Stimulated activated CD4-positive, alpha-beta T cell treated with anti-CD3 and anti-CD28 coated beads, Interleukin-15, amount 100 ng/mL, for 1 hour (primary cell): ENCODE results near the gene THADA.
A peak's percentile ranks its signal among the peaks of the same experiment; 100 is the strongest.
"Not testable (repeated sequence)": the region's sequence is repeated elsewhere in the genome, so short reads cannot be mapped to it uniquely, and the experiment has no call there.

Experiments used
- DNase-seq, 2 donors: peaks; one replicate each; pipeline ENCODE4 v3.0.0-alpha.2; 2020; ENCODE audit warnings: low read depth in 1 of 2, low spot score in 1 of 2

THADA gene

GRCh38 chr2:43595603-43596412 lies at the start of gene THADA:
Gene THADA, minus strand, starts transcription at chr2:43596038. Its CDS starts 3,646 bp downstream, at chr2:43592392.
- DNase-seq = peak; percentile 88 to 89

- no peak for DNase-seq
Observed at GRCh38 chr2:43643680-43644079, 47.8 kb upstream of the THADA start.

GRCh38 chr2:43642363-43642762 lies 46.5 kb upstream of the THADA start:
- no peak for DNase-seq

- peak; percentile 71 to 86 for DNase-seq
Observed at GRCh38 chr2:43637030-43637803, 41.4 kb upstream of the THADA start, which contains the start of gene PLEKHH2. Gene PLEKHH2, plus strand, starts transcription at chr2:43637260. Its CDS starts 7,414 bp downstream, at chr2:43644674.

GRCh38 chr2:43636621-43637020 lies 40.8 kb upstream of the THADA start:
- no peak for DNase-seq

GRCh38 chr2:43636153-43636552 lies 40.3 kb upstream of the THADA start:
- not testable (repeated sequence) for DNase-seq

GRCh38 chr2:43634604-43635306 lies 38.9 kb upstream of the THADA start:
- no peak for DNase-seq

GRCh38 chr2:43631618-43632317 lies 35.9 kb upstream of the THADA start:
- DNase-seq = no peak

GRCh38 chr2:43622931-43623451 lies 27.2 kb upstream of the THADA start:
- DNase-seq = no peak

- no peak for DNase-seq
Observed at GRCh38 chr2:43619511-43619910, 23.7 kb upstream of the THADA start.

- DNase-seq = no peak
Observed at GRCh38 chr2:43616967-43617680, 21.3 kb upstream of the THADA start.

GRCh38 chr2:43612944-43613343 lies 17.1 kb upstream of the THADA start:
- DNase-seq = no peak

- DNase-seq = peak; percentile 38 to 52
Observed at GRCh38 chr2:43611987-43612894, 16.4 kb upstream of the THADA start.

- no peak for DNase-seq
Observed at GRCh38 chr2:43610361-43610760, 14.5 kb upstream of the THADA start.

GRCh38 chr2:43609290-43609918 lies 13.6 kb upstream of the THADA start:
- no peak for DNase-seq

- DNase-seq = no peak
Observed at GRCh38 chr2:43605851-43606250, 10.0 kb upstream of the THADA start.

- DNase-seq = no peak
Observed at GRCh38 chr2:43605079-43605655, 9.3 kb upstream of the THADA start.

- no peak for DNase-seq
Observed at GRCh38 chr2:43604674-43605073, 8.8 kb upstream of the THADA start.
